GM11168 (cell line): ENCODE data around the gene PTPRN2.
"Not testable (repeated sequence)": the region's sequence is repeated elsewhere in the genome, so short reads cannot be mapped to it uniquely, and the experiment has no call there.

Source experiments
- in situ Hi-C: fragments of 300-500 bp; cut with MboI; formaldehyde crosslinking; loops from one replicate; pipeline ENCODE4 v1.12.0; 2022; ENCODE audit warnings: low sequenced_read_pairs; ENCODE audit not compliant: unreplicated experiment

The PTPRN2 gene

DNA sequence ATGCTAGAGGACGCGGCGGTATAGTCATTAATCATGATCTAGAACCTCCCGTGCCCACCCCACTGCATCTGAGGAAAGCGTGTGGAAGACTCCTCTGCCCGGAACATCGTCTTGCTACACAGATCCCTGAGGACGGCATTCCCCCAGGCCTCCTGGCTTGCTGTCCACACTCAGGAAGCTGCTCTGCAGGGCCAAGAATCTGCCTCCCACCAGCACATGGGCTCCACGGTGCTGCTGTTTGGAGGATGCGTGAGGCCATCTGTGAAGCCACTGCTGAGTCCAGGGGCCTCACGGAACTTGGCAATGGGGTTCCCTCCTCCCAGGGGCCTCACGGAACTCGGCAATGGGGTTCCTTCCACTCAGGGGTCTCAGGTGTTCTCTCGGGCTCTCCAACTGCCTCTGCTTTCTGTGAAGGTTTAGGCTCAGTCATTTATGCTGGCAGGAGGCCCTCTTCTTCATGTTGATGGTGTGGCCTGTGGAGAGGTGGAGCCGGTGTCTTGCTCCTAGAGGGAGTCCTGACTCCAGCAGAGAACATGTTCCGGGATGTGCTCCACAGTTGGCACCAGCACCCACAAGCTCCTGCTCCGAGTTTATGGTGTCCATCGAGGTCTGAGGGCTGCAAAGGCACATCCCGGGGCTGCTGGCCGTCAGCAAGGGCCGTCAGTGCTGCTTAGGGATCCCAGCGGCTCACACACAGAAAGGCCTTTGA, 977.5 kb downstream of the PTPRN2 start:
- in situ Hi-C loops: no loop called here

DNA sequence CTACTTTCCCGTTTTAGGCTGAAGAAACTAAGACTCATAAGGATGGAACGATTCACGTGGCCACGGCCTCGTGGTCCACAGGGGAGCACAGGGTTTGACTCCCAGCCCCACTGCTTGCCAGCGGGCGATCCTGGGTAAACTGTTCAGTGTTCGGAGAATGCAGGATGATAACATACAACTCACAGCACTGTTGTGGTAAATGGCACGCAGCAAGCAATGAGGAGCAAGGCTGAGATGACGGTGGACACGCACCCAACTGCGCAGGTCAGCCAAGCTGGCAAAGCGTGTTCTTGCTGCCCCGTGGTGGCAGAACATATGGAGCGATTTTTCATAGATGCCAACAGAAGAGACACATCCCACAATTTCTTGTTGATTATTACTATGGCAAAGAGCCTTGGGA, 978.1 kb downstream of the PTPRN2 start:
- in situ Hi-C loops: no loop called here

DNA sequence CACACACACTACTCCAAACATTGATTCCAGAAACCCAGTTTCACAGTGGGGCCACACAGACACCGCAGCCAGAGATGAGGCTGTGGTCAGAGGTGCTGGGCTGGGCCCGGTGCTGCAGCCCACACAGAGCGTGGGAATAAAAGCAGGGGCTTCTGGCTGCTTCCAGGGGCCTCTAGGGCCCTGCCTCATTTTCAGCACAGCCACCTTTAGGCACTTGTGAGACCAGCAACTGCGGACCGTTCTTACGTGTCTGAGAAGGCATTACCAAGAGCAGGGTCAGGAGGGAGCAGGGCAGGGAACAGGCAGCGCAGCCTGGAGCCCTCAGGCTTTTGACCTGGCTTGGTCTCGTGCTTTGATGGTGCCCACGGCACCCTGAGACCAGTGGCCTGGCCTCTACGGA, 980.4 kb downstream of the PTPRN2 start:
- in situ Hi-C loops: no loop called here

DNA sequence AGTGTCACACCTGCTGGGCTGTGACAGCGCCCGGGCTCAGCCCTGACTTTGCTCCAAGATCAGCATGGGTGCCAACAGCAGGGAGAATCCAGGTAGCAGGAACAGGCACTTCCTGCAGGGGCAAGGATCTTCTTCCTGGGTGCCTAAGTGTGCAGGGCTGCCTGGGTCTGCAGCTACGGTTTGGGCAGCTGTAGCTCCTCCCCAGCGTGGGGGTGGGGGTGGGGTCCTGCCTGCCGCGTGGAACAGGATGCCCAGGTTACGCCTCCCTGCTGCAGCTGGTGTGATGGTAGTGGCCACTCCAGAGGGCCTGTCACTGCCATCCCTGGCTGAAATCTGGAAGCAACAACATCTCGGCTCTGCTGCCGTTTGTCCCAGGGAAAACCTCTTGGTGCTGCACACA, 981.5 kb downstream of the PTPRN2 start:
- in situ Hi-C loops: no loop called here

DNA sequence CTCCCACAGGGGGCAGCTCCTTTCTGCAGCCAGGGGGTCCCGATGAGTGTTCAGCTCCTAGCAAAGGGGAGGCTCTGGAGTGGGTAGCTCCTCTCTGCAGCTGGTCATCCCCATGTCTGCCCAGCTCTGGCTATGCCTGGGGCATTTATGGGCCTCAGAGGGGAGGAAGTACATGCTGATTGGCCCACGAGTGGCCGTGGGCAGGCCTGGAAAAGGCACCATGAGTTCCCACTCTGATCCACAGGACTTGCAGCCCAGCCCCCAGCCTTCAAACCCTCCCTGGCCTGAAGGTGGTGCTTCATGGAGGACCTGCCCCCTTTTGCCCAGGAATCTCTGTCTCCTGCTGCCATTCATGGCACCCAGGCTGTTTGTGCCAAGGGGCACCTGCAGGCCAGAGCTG, 982.0 kb downstream of the PTPRN2 start:
- in situ Hi-C loops: no loop called here

DNA sequence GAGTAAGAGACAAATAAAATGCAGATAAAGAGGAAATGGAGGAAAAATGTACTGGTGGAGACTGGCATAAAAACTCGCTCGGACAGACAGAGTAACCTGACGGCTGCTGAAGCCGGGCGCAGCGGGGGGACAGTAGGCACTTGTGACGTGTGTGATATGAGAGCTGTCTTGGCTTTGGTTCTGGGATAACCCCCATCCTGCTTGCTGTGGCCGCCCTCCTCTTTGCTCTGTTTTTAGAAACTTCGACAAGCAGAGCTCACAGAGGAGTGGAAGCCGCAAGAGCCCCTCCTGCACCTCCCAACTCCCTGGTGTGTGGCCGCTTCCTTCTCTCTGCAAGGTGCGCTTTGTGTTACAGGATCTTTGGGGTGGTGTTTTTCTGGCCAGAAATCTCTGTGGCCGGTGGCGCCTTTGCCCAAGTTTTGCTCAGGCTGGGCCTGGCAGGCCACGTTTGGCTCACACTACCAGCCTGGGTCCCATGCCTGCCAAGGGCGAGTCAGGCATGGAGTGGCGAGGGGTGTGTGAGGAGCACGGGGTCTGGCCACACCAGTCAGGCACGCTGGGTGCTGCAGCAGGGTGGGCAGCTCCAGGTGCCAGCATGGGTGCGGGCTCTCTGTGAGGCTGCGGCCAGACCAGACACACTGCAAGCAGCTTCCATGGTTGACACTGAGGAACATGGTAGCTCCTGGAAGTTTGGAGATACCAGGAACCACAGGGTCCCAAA, 982.8 kb downstream of the PTPRN2 start:
- in situ Hi-C loops: no loop called here

DNA sequence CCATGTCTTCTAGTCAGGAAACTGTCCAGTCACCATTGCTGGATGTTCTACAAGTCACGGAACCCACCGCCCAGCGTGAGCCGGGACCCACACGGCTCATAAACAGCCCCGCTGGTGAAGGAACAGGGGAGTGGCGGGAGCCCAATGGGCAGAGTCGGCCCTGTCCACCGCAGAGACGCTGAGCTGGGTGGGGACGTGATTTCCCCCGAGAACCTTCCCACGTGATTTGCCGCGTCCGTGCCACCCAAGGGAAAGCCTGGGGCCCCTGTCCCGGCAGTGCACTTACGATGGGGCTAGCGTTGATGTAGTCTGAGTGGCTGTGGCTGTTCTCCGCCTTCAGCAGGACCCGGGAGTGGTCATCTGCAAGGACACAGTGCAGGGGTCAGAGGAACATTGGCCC, 983.9 kb downstream of the PTPRN2 start:
- in situ Hi-C loops: no loop called here

DNA sequence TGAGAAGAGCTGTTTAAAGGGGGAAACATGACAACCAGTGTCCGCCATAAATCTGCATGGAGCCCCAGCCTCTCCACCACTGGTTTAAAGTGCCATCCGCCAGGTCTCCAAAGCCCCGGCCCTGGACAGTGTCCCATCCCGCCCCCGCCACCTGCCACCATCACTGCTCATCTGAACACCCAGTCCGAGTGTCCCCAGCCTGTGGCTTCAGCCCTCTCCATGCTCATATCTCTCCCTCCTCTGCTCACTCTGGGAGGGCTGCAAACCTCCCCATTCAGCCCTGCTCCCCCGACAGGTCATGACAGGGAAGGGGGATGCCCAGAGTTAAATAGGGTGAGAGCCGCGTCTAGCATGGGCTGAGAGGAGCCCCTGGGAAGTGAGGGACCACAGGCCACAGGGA, 984.6 kb downstream of the PTPRN2 start:
- in situ Hi-C loops: no loop called here

DNA sequence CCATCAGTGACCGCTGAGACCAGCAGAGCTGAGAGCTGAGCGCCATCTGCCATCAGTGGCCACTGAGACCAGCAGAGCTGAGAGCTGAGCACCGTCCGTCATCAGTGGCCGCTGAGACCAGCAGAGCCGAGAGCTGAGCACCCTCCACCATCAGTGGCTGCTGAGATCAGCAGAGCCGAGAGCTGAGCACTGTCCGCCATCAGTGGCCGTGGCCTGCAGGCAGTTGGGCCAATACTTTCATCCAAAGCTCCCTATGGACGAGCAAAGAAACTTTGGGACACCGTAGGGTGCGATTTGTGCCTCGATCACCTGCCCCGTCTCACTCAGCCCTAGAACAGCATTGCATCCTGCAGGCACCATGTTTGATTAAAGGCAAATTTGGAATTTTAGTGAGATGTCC, 985.0 kb downstream of the PTPRN2 start:
- in situ Hi-C loops: no loop called here

DNA sequence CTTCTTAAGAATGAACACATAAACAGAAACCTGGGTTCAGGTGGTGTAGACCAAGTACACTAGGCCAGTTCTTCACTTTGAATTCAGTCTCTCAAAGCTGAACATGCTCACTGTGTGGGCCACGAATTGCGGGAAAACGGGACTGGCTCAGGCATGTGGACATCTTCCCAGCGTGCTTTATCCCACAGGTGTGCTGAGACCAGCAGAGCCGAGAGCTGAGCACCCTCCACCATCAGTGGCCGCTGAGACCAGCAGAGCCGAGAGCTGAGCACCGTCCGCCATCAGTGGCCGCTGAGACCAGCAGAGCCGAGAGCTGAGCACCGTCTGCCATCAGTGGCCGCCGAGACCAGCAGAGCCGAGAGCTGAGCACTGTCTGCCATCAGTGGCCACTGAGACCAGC, 985.5 kb downstream of the PTPRN2 start:
- in situ Hi-C loops: no loop called here

DNA sequence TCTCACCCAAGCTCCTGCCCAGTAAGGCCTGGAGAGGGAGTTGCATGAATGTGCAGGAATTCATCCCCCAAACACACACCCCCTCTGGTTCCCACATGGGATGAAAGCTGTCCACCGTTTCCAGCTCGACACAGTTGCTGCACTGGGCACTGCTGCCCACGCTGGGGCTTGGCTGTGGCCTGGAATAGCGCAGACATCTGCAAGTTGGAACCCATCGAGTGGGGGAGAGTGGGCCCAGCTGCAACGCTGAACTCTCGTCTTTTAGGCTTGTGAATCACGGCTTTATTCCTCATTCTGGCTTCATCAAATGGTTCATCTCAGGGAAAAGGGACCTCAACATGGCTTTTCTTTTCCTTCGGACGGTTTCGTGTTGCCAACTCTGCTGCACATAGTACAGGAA, 986.1 kb downstream of the PTPRN2 start:
- in situ Hi-C loops: no loop called here

DNA sequence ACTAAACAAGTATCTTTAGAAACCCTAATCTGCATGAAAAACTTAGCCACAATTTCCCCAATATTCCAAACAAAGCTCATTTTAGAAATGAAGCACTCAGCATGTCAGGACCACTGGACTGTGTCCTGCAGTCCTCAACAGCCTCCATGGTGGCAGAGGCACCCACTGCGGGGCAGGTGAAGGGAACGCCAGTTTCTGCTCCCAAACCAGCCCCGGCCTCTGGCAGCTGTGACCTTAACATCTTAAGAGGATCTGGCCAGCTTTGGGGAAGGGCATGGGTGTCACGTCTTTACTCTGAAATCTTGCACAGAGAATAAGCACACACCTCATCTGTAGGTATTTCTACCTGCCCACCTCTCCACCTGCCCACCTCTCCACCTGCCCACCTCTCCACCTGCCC, 988.1 kb downstream of the PTPRN2 start:
- in situ Hi-C loops: no loop called here

DNA sequence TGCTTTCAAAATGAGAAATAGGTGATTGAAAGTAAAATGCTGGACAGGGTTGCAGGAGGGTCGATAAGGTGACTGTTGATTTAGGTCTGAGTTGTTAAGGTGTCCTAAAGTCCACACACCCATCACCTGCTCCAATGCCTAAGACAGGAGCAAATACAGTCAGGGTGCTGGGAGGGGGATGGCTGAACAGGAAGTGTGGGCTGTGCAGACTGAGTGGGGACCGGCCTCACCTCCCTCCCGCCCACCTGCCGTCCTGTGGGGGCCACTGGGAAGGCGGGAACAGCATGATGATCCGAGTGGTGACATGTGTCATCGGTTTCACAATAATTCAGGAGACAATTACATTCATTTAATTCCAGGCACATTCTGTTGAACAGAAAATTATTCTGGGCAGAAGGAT, 990.1 kb downstream of the PTPRN2 start:
- in situ Hi-C loops: no loop called here

DNA sequence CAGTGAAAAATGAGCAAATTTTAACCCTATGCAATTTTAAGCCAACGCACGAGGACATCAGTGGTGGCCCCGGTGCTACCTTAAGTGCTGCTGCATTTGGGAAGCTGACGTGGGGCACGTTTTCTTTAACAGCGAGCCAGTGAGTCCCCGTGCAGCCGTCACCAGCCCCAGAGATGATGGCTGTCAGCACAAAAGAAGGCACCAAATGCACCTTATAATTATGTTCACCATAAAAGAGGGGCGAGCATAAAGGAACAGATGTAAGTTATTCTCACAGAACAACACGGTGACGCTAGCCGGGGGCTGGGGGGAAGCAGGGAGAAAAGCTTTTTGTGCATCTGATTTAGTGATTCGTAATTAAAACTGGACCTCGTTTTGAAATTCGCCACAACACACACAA, 990.7 kb downstream of the PTPRN2 start:
- in situ Hi-C loops: no loop called here

DNA sequence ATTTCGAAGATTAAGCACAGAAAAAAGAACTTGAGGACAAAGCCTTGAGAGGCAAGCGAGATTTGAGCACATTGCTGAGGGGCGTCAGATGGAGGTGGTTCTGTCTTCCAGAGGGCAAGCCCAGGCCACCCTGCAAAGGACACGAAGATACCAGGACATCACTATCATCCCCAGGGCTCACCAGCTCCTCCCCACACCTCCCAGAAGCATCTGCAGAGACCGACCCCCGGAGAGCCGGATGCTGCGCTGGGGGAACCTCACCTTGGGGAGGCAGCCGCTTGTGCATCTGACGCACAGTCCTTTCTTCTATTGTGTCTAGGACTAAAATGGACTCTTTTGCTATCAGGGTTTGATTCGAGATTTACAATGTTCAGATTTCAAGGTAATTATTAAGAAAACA, 991.2 kb downstream of the PTPRN2 start:
- in situ Hi-C loops: no loop called here

DNA sequence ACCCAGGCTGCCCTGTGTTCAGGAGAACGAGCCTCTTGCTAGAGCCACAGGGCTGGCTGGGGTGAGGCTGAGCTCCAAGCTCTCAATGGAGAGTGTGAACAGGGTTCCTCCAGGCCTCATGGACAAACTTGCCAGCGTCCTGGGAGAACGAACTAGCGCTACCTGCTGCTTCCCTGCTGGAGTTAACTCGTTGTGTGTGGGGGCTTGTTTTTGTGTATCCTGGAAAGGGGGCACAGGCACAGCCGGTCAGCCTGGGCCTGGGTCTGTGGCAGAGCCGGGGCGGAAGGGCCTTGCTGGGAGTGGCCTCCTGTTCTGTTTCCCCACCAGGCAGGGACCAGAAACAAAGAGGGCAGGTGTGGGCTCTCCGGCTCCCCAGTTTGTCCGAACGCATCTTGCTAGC, 991.6 kb downstream of the PTPRN2 start:
- in situ Hi-C loops: no loop called here

DNA sequence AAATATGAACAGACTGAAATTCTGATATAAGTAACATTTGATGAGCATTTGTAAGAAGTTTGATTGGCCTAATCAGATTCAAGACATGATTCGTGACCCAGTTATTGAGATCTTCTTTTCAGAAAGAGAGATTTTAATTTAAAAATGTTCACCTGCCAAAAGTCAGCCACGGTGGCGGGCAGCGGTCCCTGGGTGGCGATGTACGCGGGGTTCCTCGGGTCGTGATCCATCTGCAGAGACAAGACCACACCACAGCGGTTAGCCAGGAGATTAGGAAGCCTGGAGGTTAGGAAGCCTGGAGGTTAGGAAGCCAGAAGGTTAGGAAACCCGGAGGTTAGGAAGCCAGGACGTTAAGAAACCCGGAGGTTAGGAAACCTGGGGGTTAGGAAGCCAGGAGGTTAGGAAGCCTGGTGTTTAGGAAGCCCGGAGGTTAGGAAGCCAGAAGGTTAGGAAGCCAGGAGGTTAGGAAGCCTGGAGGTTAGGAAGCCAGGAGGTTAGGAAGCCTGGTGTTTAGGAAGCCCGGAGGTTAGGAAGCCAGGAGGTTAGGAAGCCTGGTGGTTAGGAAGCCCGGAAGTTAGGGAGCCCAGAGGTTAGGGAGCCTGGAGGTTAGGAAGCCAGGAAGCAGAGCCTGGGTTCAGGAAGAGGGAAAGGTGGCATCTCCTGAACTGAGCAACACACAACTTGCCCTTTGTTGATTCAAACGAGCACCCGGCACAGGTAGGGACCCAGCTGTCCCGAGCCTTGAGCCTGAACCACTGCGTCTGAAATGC, 992.4 kb downstream of the PTPRN2 start:
- in situ Hi-C loops: no loop called here

DNA sequence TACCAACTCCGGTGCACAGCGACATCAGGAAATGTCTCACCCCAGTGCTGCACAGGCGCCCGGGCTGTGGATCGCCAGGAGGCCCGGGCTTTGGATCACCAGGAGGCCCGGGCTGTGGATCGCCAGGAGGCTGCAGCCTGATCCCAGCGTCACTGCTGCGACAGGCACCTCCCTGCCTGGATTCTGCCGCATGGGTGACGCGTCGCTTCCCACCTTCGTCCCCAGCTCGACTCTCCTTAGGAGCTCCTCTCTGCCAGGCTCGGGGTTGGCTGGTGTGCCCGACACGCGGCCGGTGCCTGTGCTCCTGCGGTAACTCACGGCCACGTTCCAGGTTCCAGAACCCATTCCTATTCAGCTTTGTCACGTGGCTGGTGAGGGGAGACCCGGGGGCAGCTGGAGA, 993.3 kb downstream of the PTPRN2 start:
- in situ Hi-C loops: no loop called here

DNA sequence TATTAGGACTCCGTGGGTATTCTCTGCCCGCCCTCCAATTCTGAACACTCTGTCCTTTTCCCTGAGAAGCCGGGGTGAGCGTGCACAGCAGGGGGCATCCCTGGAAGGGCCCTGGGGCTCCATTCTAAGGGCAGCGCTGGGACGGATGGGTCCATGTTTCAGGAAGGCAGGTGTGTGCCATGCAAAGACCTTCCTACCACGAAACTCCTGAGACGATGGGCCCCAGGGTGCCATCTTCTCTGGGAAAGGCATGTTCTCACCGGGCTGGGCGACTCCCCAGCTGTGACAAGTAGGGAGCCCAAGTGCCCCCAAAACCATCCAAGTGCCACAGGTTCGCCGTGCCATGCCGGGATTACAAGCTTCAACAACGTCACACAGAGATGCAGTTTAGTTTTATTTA, 994.1 kb downstream of the PTPRN2 start:
- in situ Hi-C loops: no loop called here

DNA sequence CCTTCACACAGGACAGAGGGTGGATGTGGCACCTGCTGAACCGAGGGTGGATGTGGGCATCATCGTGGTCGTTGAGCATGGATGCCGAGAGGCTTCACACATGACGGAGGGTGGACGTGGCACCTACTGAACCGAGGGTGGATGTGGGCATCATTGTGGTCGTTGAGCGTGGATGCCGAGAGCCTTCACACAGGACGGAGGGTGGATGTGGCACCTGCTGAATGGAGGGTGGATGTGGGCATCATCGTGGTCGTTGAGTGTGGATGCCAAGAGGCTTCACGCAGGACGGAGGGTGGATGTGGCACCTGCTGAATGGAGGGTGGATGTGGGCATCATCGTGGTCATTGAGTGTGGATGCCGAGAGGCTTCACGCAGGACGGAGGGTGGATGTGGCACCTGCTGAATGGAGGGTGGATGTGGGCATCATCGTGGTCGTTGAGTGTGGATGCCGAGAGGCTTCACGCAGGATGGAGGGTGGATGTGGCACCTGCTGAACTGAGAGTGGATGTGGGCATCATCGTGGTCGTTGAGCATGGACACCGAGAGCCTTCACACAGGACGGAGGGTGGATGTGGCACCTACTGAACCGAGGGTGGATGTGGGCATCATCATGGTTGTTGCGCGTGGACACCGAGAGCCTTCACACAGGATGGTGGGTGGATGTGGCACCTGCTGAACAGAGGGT, 994.8 kb downstream of the PTPRN2 start:
- in situ Hi-C loops: not testable (repeated sequence)

DNA sequence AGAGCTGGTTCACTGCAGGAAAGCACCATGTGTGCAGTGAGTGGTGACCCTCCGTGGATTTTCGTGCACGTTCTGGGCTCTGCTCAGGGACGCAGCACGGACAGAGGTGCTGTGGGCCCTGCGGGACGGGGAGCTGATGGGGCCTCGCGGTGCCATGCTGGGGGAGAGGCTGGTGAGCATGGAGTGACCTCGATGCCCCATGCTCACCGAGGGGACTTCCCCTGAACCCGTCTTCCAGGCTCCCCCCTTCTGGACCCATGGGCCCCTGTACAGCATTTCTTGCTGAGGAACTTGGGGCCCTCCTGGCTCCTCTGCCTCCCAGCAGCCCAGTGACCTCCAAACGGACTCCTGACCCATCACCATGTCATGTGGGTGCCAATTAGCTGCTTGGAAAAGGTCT, 997.1 kb downstream of the PTPRN2 start:
- in situ Hi-C loops: no loop called here
